Coronary artery (tissue), 2 donors: ENCODE results near the gene UBN1.

Experiments
- DNase-seq: peaks from one replicate; pipeline ENCODE4 v3.0.0-alpha.2; 2017; ENCODE audit warnings: low spot score
- H3K27ac ChIP-seq, 2 donors: fragments of 200-600 bp; sonication (generic); one replicate each; pipeline ENCODE4 v1.5.1; 2016 to 2019
- H3K4me3 ChIP-seq: fragments of 200-600 bp; sonication (generic); 2 replicates; pipeline ENCODE4 v1.5.1; 2016; ENCODE audit warnings: mild to moderate bottlenecking, moderate library complexity
- CTCF ChIP-seq: fragments of 200-600 bp; sonication (generic); IDR thresholded peaks from one replicate; pipeline ENCODE4 v1.5.1; 2019; ENCODE audit warnings: antibody characterized with exemption

Gene UBN1

GRCh38 chr16:4847774-4848587 lies 700 bp downstream of the UBN1 start:
- peak overlapping the region; percentile 89 to 96 for H3K27ac ChIP-seq
- TF ChIP-seq CTCF, result no peak
- peak overlapping the region; percentile 92 for H3K4me3 ChIP-seq
- DNase-seq, result peak; percentile 80

- DNase-seq, result no peak
- Histone ChIP-seq H3K27ac (no peak overlapping the region), H3K4me3 (peak overlapping the region; percentile 43)
- TF ChIP-seq CTCF, result no peak
These were observed 2.9 kb downstream of the UBN1 start for GRCh38 chr16:4850211-4850610.

GRCh38 chr16:4852221-4852872 lies 5.1 kb downstream of the UBN1 start:
- peak overlapping the region in 1 of 2 donors; percentile 48 for H3K27ac ChIP-seq

GRCh38 chr16:4855371-4855770 lies 8.1 kb downstream of the UBN1 start:
- H3K27ac ChIP-seq, result no peak overlapping the region
- TF ChIP-seq CTCF, result no peak

More at GRCh38 chr16:4852221-4852872, 5.1 kb downstream of the UBN1 start:
- no peak for TF ChIP-seq CTCF
- no peak overlapping the region for H3K4me3 ChIP-seq
- peak; percentile 19 for DNase-seq

DNA sequence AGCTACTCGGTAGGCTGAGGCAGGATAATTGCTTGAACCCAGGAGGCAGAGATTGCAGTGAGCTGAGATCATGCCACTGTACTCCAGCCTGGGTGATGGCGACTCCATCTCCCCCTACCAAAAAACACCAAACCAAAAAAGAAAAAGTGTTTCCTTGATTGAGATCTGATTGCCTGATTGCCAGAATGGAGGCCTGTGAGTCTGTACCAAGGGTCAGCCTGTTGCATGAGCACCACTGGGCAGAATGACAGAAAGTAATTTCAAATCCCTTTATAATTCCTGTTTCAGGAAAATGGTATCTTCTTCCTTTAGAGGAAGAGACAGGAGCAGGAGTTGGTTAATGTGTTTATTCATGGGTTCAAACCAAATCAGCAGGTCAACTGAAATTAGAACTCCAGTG lies 8.5 kb downstream of the UBN1 start:
- H3K27ac ChIP-seq, result no peak overlapping the region
- TF ChIP-seq CTCF, result no peak
- H3K4me3 ChIP-seq, result no peak overlapping the region
- no peak for DNase-seq

More at GRCh38 chr16:4855371-4855770, 8.1 kb downstream of the UBN1 start:
- no peak overlapping the region for H3K4me3 ChIP-seq
- DNase-seq, result peak; percentile 24

- no peak for TF ChIP-seq CTCF
- H3K4me3 ChIP-seq, result no peak overlapping the region
- peak; percentile 47 for DNase-seq
- peak overlapping the region in 1 of 2 donors; percentile 14 for H3K27ac ChIP-seq
These were observed 12.1 kb downstream of the UBN1 start for GRCh38 chr16:4859190-4859899.
